Measurements from ENCODE around the gene NOTCH1. TPM values are rescaled to one million over a fixed set of nuclear protein-coding genes. Genes with fewer than 3 reads are reported as not detected.
A peak's percentile ranks its signal among the peaks of the same experiment; 100 is the strongest.
"Not testable (repeated sequence)": the region's sequence is repeated elsewhere in the genome, so short reads cannot be mapped to it uniquely, and the experiment has no call there.

The NOTCH1 gene
- total and polyA plus RNA-seq, 12 donors, result 0.81 to 31.5 (median 24.0) TPM

- Histone ChIP-seq H3K4me3 (no peak overlapping the region), H3K4me1 (replicated peaks in 1 of 2) (peaks cover 4 to 9% of the 10 kb centered on the region in 2 donors), H3K27me3 (peaks cover 4% of the 10 kb centered on the region), H3K9me3 (replicated peaks in 1 of 3) (no peaks in the 10 kb centered on the region), H3K27ac (no peak overlapping the region), H3K36me3 (replicated peaks in 1 of 2) (no peaks in the 10 kb centered on the region)
- intact Hi-C loops (cut with DNase I), result no loop called here
- WGBS, 4 donors, result 46 to 78% (median 54%) methylated on average over 5 to 10 of the region's 10 CpGs
- TF ChIP-seq CTCF (IDR thresholded peaks at IDR 0.05) (no peak), POLR2A (IDR thresholded peaks at IDR 0.05) (no peak)
- peak in 1 of 7 donors; percentile 26 for DNase-seq
Observed at GRCh38 chr9:136584934-136585333, 39.1 kb upstream of the NOTCH1 start.

- DNase-seq, result peak in 1 of 7 donors; percentile 42
- H3K36me3 ChIP-seq (replicated peaks in 1 of 2), result no peaks in the 10 kb centered on the region
- H3K27ac ChIP-seq, result no peak overlapping the region
- no peaks in the 10 kb centered on the region for H3K9me3 ChIP-seq (replicated peaks in 1 of 3)
- WGBS, 4 donors, result 45 to 80% (median 47%) methylated on average over 1 to 23 of the region's 23 CpGs
- intact Hi-C loops (cut with DNase I), result no loop called here
- TF ChIP-seq POLR2A (IDR thresholded peaks at IDR 0.05) (no peak), CTCF (IDR thresholded peaks at IDR 0.05) (no peak)
- H3K27me3 ChIP-seq, result peaks cover 4% of the 10 kb centered on the region
- no peak overlapping the region for H3K4me3 ChIP-seq
- peaks cover 4 to 9% of the 10 kb centered on the region in 2 donors for H3K4me1 ChIP-seq (replicated peaks in 1 of 2)
Observed at GRCh38 chr9:136584401-136584932, 38.6 kb upstream of the NOTCH1 start.

GRCh38 chr9:136582977-136583735 lies 37.3 kb upstream of the NOTCH1 start:
- Histone ChIP-seq H3K36me3 (replicated peaks in 1 of 2) (no peaks in the 10 kb centered on the region), H3K4me3 (no peak overlapping the region), H3K27me3 (peaks cover 4% of the 10 kb centered on the region), H3K9me3 (replicated peaks in 1 of 3) (no peaks in the 10 kb centered on the region), H3K27ac (no peak overlapping the region), H3K4me1 (replicated peaks in 1 of 2) (peaks cover 4 to 9% of the 10 kb centered on the region in 2 donors)
- WGBS, 4 donors, result 83 to 88% (median 85%) methylated on average over 2 to 11 of the region's 11 CpGs
- DNase-seq, result no peak
- TF ChIP-seq POLR2A (IDR thresholded peaks at IDR 0.05) (no peak), CTCF (IDR thresholded peaks at IDR 0.05) (no peak)
- intact Hi-C loops (cut with DNase I), result no loop called here

GRCh38 chr9:136581614-136582447 lies 36.0 kb upstream of the NOTCH1 start:
- Histone ChIP-seq H3K4me3 (no peak overlapping the region), H3K27me3 (peaks cover 4% of the 10 kb centered on the region), H3K9me3 (replicated peaks in 1 of 3) (no peaks in the 10 kb centered on the region), H3K36me3 (replicated peaks in 1 of 2) (no peaks in the 10 kb centered on the region), H3K27ac (no peak overlapping the region), H3K4me1 (replicated peaks in 1 of 2) (no peaks in the 10 kb centered on the region)
- DNase-seq, result no peak
- no peak for TF ChIP-seq CTCF (IDR thresholded peaks at IDR 0.05)
- TF ChIP-seq POLR2A (IDR thresholded peaks at IDR 0.05), result no peak
- 92 to 95% (median 94%) methylated on average over 12 of the region's 12 CpGs for WGBS, 4 donors
- intact Hi-C loops (cut with DNase I), result no loop called here

GRCh38 chr9:136579650-136580219 lies 33.9 kb upstream of the NOTCH1 start:
- H3K27me3 ChIP-seq; DNase-seq; H3K36me3 ChIP-seq (replicated peaks in 1 of 2); H3K27ac ChIP-seq; H3K9me3 ChIP-seq (replicated peaks in 1 of 3); H3K4me1 ChIP-seq (replicated peaks in 1 of 2); intact Hi-C loops (cut with DNase I); H3K4me3 ChIP-seq: not testable (repeated sequence)
- WGBS, 4 donors, result 77 to 93% (median 84%) methylated on average over 7 to 9 of the region's 9 CpGs

Data from adrenal gland (tissue), 12 donors.